Measurements from ENCODE around the gene PRDM9. TPM values are rescaled to one million over a fixed set of nuclear protein-coding genes. Genes with fewer than 3 reads are reported as not detected.
"Not testable (repeated sequence)": the region's sequence is repeated elsewhere in the genome, so short reads cannot be mapped to it uniquely, and the experiment has no call there.

The PRDM9 gene
- total RNA-seq, 5 donors from 2014 or later (not counting 1 experiment from before 2014, with no cell fraction given): not detected

GRCh38 chr5:23523998-23524397 is 16.6 kb downstream of the PRDM9 start:
- CTCF ChIA-PET: no interaction called here
- Mint-ChIP-seq H3K27ac (no peak overlapping the region), H3K27me3 (no peaks in the 10 kb centered on the region), H3K4me1 (no peaks in the 10 kb centered on the region), H3K4me3 (no peak overlapping the region), H3K9me3 (peaks cover 16 to 32% (median 30%) of the 10 kb centered on the region in 3 donors), H3K36me3 (no peaks in the 10 kb centered on the region)
- H3K9me3 ChIP-seq: no peaks in the 10 kb centered on the region
- no peaks in the 10 kb centered on the region for H3K27me3 ChIP-seq (replicated peaks in 1 of 2; ENCODE audit: control insufficient read depth in 2 of 2, extremely low read depth in 1 of 2, insufficient read depth in 2 of 2, low read length in 1 of 2)
- DNase-seq (no peak), ATAC-seq (replicated peaks in 1 of 4) (no peak)
- WGBS (ENCODE audit: insufficient coverage): 100% methylated on average over 1 of the region's 2 CpGs
- POLR2A ChIA-PET: no interaction called here
- no peak overlapping the region for H3K27ac ChIP-seq (ENCODE audit: low read length)
- no peaks in the 10 kb centered on the region for H3K4me1 ChIP-seq (ENCODE audit: control insufficient read depth in 1 of 2, extremely low read depth in 1 of 2, insufficient read depth in 2 of 2, low read length in 2 of 2)
- H3K4me3 ChIP-seq (ENCODE audit: control insufficient read depth in 1 of 2, extremely low read depth in 1 of 2, low read length in 1 of 2): no peak overlapping the region
- no peaks in the 10 kb centered on the region for H3K36me3 ChIP-seq (ENCODE audit: control insufficient read depth in 2 of 2, extremely low read depth in 1 of 2, insufficient read depth in 1 of 2, low read length in 1 of 2)

GRCh38 chr5:23525751-23526150 is 18.3 kb downstream of the PRDM9 start:
- Mint-ChIP-seq H3K27ac (no peak overlapping the region), H3K4me3 (no peak overlapping the region), H3K9me3 (peaks cover 17 to 28% (median 26%) of the 10 kb centered on the region in 3 donors), H3K36me3 (no peaks in the 10 kb centered on the region), H3K4me1 (no peaks in the 10 kb centered on the region), H3K27me3 (no peaks in the 10 kb centered on the region)
- Histone ChIP-seq H3K4me3 (ENCODE audit: control insufficient read depth in 1 of 2, extremely low read depth in 1 of 2, low read length in 1 of 2) (no peak overlapping the region), H3K27ac (ENCODE audit: low read length) (no peak overlapping the region), H3K36me3 (ENCODE audit: control insufficient read depth in 2 of 2, extremely low read depth in 1 of 2, insufficient read depth in 1 of 2, low read length in 1 of 2) (no peaks in the 10 kb centered on the region), H3K4me1 (ENCODE audit: control insufficient read depth in 1 of 2, extremely low read depth in 1 of 2, insufficient read depth in 2 of 2, low read length in 2 of 2) (no peaks in the 10 kb centered on the region), H3K9me3 (no peaks in the 10 kb centered on the region), H3K27me3 (replicated peaks in 1 of 2; ENCODE audit: control insufficient read depth in 2 of 2, extremely low read depth in 1 of 2, insufficient read depth in 2 of 2, low read length in 1 of 2) (no peaks in the 10 kb centered on the region)
- ChIA-PET CTCF (no interaction called here), POLR2A (no interaction called here)
- ATAC-seq (replicated peaks in 1 of 4) (no peak), DNase-seq (no peak)

DNA sequence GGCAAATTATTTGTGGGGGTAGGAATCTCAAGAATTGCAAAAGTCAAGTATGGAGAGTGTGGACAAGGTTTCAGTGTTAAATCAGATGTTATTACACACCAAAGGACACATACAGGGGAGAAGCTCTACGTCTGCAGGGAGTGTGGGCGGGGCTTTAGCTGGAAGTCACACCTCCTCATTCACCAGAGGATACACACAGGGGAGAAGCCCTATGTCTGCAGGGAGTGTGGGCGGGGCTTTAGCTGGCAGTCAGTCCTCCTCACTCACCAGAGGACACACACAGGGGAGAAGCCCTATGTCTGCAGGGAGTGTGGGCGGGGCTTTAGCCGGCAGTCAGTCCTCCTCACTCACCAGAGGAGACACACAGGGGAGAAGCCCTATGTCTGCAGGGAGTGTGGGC is 19.2 kb downstream of the PRDM9 start:
- WGBS (ENCODE audit: insufficient coverage): no CpG with 5 or more reads among the region's 5 CpGs
- POLR2A ChIA-PET; H3K27ac ChIP-seq (ENCODE audit: low read length); H3K27ac Mint-ChIP-seq; H3K27me3 ChIP-seq (replicated peaks in 1 of 2; ENCODE audit: control insufficient read depth in 2 of 2, extremely low read depth in 1 of 2, insufficient read depth in 2 of 2, low read length in 1 of 2); H3K4me3 ChIP-seq (ENCODE audit: control insufficient read depth in 1 of 2, extremely low read depth in 1 of 2, low read length in 1 of 2); H3K4me1 ChIP-seq (ENCODE audit: control insufficient read depth in 1 of 2, extremely low read depth in 1 of 2, insufficient read depth in 2 of 2, low read length in 2 of 2); ATAC-seq (replicated peaks in 1 of 4); H3K9me3 ChIP-seq; DNase-seq; CTCF ChIA-PET; H3K27me3 Mint-ChIP-seq; H3K36me3 ChIP-seq (ENCODE audit: control insufficient read depth in 2 of 2, extremely low read depth in 1 of 2, insufficient read depth in 1 of 2, low read length in 1 of 2); H3K4me1 Mint-ChIP-seq; H3K4me3 Mint-ChIP-seq; H3K36me3 Mint-ChIP-seq: not testable (repeated sequence)
- peaks cover 19 to 29% (median 28%) of the 10 kb centered on the region in 3 donors for H3K9me3 Mint-ChIP-seq

GRCh38 chr5:23527216-23527920 is 20.0 kb downstream of the PRDM9 start:
- CTCF ChIA-PET; H3K36me3 Mint-ChIP-seq; H3K4me1 Mint-ChIP-seq; H3K9me3 ChIP-seq; H3K36me3 ChIP-seq (ENCODE audit: control insufficient read depth in 2 of 2, extremely low read depth in 1 of 2, insufficient read depth in 1 of 2, low read length in 1 of 2); POLR2A ChIA-PET; H3K27me3 Mint-ChIP-seq; H3K4me1 ChIP-seq (ENCODE audit: control insufficient read depth in 1 of 2, extremely low read depth in 1 of 2, insufficient read depth in 2 of 2, low read length in 2 of 2); DNase-seq; H3K4me3 Mint-ChIP-seq; H3K27ac Mint-ChIP-seq; H3K27ac ChIP-seq (ENCODE audit: low read length); H3K27me3 ChIP-seq (replicated peaks in 1 of 2; ENCODE audit: control insufficient read depth in 2 of 2, extremely low read depth in 1 of 2, insufficient read depth in 2 of 2, low read length in 1 of 2); H3K4me3 ChIP-seq (ENCODE audit: control insufficient read depth in 1 of 2, extremely low read depth in 1 of 2, low read length in 1 of 2); ATAC-seq (replicated peaks in 1 of 4): not testable (repeated sequence)
- WGBS (ENCODE audit: insufficient coverage): no CpG with 5 or more reads among the region's 15 CpGs
- H3K9me3 Mint-ChIP-seq: peaks cover 19 to 24% (median 23%) of the 10 kb centered on the region in 3 donors

- ChIA-PET CTCF (no interaction called here), POLR2A (no interaction called here)
- Mint-ChIP-seq H3K9me3 (peaks cover 21 to 26% (median 23%) of the 10 kb centered on the region in 3 donors), H3K27ac (no peak overlapping the region), H3K4me1 (no peaks in the 10 kb centered on the region), H3K36me3 (no peaks in the 10 kb centered on the region), H3K27me3 (no peaks in the 10 kb centered on the region), H3K4me3 (no peak overlapping the region)
- H3K27me3 ChIP-seq (replicated peaks in 1 of 2; ENCODE audit: control insufficient read depth in 2 of 2, extremely low read depth in 1 of 2, insufficient read depth in 2 of 2, low read length in 1 of 2): no peaks in the 10 kb centered on the region
- ATAC-seq (replicated peaks in 1 of 4) (no peak), DNase-seq (no peak)
- no peaks in the 10 kb centered on the region for H3K4me1 ChIP-seq (ENCODE audit: control insufficient read depth in 1 of 2, extremely low read depth in 1 of 2, insufficient read depth in 2 of 2, low read length in 2 of 2)
- H3K4me3 ChIP-seq (ENCODE audit: control insufficient read depth in 1 of 2, extremely low read depth in 1 of 2, low read length in 1 of 2): no peak overlapping the region
- no peaks in the 10 kb centered on the region for H3K9me3 ChIP-seq
- WGBS (ENCODE audit: insufficient coverage): 80% methylated on average over 1 of the region's 4 CpGs
- no peaks in the 10 kb centered on the region for H3K36me3 ChIP-seq (ENCODE audit: control insufficient read depth in 2 of 2, extremely low read depth in 1 of 2, insufficient read depth in 1 of 2, low read length in 1 of 2)
- H3K27ac ChIP-seq (ENCODE audit: low read length): no peak overlapping the region
These were observed 21.3 kb downstream of the PRDM9 start for GRCh38 chr5:23528677-23529076.

DNA sequence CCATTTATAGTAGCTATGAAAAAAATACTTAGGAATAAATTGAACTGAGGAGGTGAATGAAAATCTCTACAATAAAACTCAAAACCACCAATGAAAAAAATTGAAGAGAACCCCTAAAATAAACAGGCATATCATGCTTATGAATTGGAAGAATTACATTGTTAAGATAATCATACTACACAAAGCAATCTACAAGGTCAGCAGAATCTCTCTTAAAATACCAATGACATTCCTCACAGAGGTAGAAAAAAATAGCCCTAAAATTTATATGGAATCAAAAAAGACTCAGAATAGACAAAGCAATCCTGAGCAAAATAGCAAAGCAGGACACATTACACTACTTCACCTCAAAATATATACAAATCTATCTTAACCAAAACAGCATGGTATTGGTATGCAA is 23.2 kb downstream of the PRDM9 start:
- Histone ChIP-seq H3K27me3 (replicated peaks in 1 of 2; ENCODE audit: control insufficient read depth in 2 of 2, extremely low read depth in 1 of 2, insufficient read depth in 2 of 2, low read length in 1 of 2) (no peaks in the 10 kb centered on the region), H3K27ac (ENCODE audit: low read length) (no peak overlapping the region), H3K36me3 (ENCODE audit: control insufficient read depth in 2 of 2, extremely low read depth in 1 of 2, insufficient read depth in 1 of 2, low read length in 1 of 2) (no peaks in the 10 kb centered on the region), H3K4me1 (ENCODE audit: control insufficient read depth in 1 of 2, extremely low read depth in 1 of 2, insufficient read depth in 2 of 2, low read length in 2 of 2) (no peaks in the 10 kb centered on the region), H3K4me3 (ENCODE audit: control insufficient read depth in 1 of 2, extremely low read depth in 1 of 2, low read length in 1 of 2) (no peak overlapping the region), H3K9me3 (no peaks in the 10 kb centered on the region)
- no peaks in the 10 kb centered on the region for H3K4me1 Mint-ChIP-seq
- no peak overlapping the region for H3K27ac Mint-ChIP-seq
- no peaks in the 10 kb centered on the region for H3K36me3 Mint-ChIP-seq
- CTCF ChIA-PET: no interaction called here
- no peaks in the 10 kb centered on the region for H3K27me3 Mint-ChIP-seq
- peaks cover 17 to 20% (median 19%) of the 10 kb centered on the region in 3 donors for H3K9me3 Mint-ChIP-seq
- H3K4me3 Mint-ChIP-seq: no peak overlapping the region
- POLR2A ChIA-PET: no interaction called here
- no peak for ATAC-seq (replicated peaks in 1 of 4)
- DNase-seq: no peak

DNA sequence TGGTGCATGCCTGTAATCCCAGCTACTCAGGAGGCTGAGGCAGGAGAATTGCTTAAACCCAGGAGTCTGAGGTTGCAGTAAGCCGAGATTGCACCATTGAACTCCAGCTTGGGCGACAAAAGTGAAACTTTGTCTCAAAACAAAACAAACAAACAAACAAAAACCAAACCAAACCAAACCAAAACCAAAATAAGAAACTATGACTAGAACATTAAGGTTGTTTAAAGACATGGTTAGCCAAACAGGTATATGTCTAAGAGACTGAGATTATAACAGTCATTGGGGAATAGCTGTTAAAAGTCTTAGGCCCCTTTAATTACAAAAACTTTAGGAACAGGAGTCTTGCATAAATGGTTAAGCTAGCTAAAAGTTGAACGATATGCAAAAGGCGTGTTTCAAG is 63.6 kb downstream of the PRDM9 start:
- Histone ChIP-seq H3K9me3 (no peaks in the 10 kb centered on the region), H3K27me3 (replicated peaks in 1 of 2; ENCODE audit: control insufficient read depth in 2 of 2, extremely low read depth in 1 of 2, insufficient read depth in 2 of 2, low read length in 1 of 2) (no peaks in the 10 kb centered on the region), H3K36me3 (ENCODE audit: control insufficient read depth in 2 of 2, extremely low read depth in 1 of 2, insufficient read depth in 1 of 2, low read length in 1 of 2) (no peaks in the 10 kb centered on the region), H3K4me3 (ENCODE audit: control insufficient read depth in 1 of 2, extremely low read depth in 1 of 2, low read length in 1 of 2) (no peak overlapping the region), H3K27ac (ENCODE audit: low read length) (no peak overlapping the region), H3K4me1 (ENCODE audit: control insufficient read depth in 1 of 2, extremely low read depth in 1 of 2, insufficient read depth in 2 of 2, low read length in 2 of 2) (no peaks in the 10 kb centered on the region)
- ATAC-seq (replicated peaks in 1 of 4) (no peak), DNase-seq (no peak)
- POLR2A ChIA-PET: no interaction called here
- H3K27ac Mint-ChIP-seq: no peak overlapping the region
- no peaks in the 10 kb centered on the region for H3K4me1 Mint-ChIP-seq
- H3K9me3 Mint-ChIP-seq: peaks cover 6 to 11% (median 9%) of the 10 kb centered on the region in 3 donors
- no peak overlapping the region for H3K4me3 Mint-ChIP-seq
- WGBS (ENCODE audit: insufficient coverage): 73% methylated on average over 2 of the region's 4 CpGs
- CTCF ChIA-PET: no interaction called here
- H3K36me3 Mint-ChIP-seq: no peaks in the 10 kb centered on the region
- no peaks in the 10 kb centered on the region for H3K27me3 Mint-ChIP-seq

Measured in T-cell (primary cell).